ENCODE results near the gene CLDN2.
"Not testable (repeated sequence)": the region's sequence is repeated elsewhere in the genome, so short reads cannot be mapped to it uniquely, and the experiment has no call there.

Gene CLDN2

GRCh38 chrX:106919932-106920452, at the start of gene CLDN2:
Gene CLDN2 (plus strand): TSS chrX:106920402. CDS start chrX:106928229, 7,827 bp downstream.
- DNase-seq (ENCODE audit: low read depth): no peak
- no peak for TF ChIP-seq CTCF (IDR thresholded peaks at IDR 0.05; ENCODE audit: control insufficient read depth, extremely low read depth, insufficient read depth)
- H3K4me3 ChIP-seq (ENCODE audit: low read depth, low read length): no peak within 1 kb of the TSS

- not testable (repeated sequence) for H3K4me3 ChIP-seq (ENCODE audit: low read depth, low read length); DNase-seq (ENCODE audit: low read depth)
These were observed 47.4 kb upstream of the CLDN2 start for GRCh38 chrX:106872796-106873195.

GRCh38 chrX:106874075-106874474, 46.1 kb upstream of the CLDN2 start:
- peak; percentile 45 for TF ChIP-seq CTCF (IDR thresholded peaks at IDR 0.05; ENCODE audit: control insufficient read depth, extremely low read depth, insufficient read depth)
- no peak overlapping the region for H3K4me3 ChIP-seq (ENCODE audit: low read depth, low read length)
- no peak for DNase-seq (ENCODE audit: low read depth)

- no peak overlapping the region for H3K4me3 ChIP-seq (ENCODE audit: low read depth, low read length)
- DNase-seq (ENCODE audit: low read depth): no peak
- no peak for TF ChIP-seq CTCF (IDR thresholded peaks at IDR 0.05; ENCODE audit: control insufficient read depth, extremely low read depth, insufficient read depth)
These were observed 45.1 kb upstream of the CLDN2 start for GRCh38 chrX:106875151-106875550.

- no peak for TF ChIP-seq CTCF (IDR thresholded peaks at IDR 0.05; ENCODE audit: control insufficient read depth, extremely low read depth, insufficient read depth)
- no peak overlapping the region for H3K4me3 ChIP-seq (ENCODE audit: low read depth, low read length)
- DNase-seq (ENCODE audit: low read depth): peak; percentile 32
These were observed 30.7 kb upstream of the CLDN2 start for GRCh38 chrX:106889468-106889867.

GRCh38 chrX:106891762-106892460, 28.3 kb upstream of the CLDN2 start:
- H3K4me3 ChIP-seq (ENCODE audit: low read depth, low read length): no peak overlapping the region
- no peak for DNase-seq (ENCODE audit: low read depth)
- no peak for TF ChIP-seq CTCF (IDR thresholded peaks at IDR 0.05; ENCODE audit: control insufficient read depth, extremely low read depth, insufficient read depth)

GRCh38 chrX:106894392-106894909, 25.8 kb upstream of the CLDN2 start:
- peak; percentile 22 for DNase-seq (ENCODE audit: low read depth)
- no peak overlapping the region for H3K4me3 ChIP-seq (ENCODE audit: low read depth, low read length)
- peak; percentile 85 for TF ChIP-seq CTCF (IDR thresholded peaks at IDR 0.05; ENCODE audit: control insufficient read depth, extremely low read depth, insufficient read depth)

Measured in LNCaP clone FGC (cell line).